Measurements from ENCODE around the gene TACC2.

DNA sequence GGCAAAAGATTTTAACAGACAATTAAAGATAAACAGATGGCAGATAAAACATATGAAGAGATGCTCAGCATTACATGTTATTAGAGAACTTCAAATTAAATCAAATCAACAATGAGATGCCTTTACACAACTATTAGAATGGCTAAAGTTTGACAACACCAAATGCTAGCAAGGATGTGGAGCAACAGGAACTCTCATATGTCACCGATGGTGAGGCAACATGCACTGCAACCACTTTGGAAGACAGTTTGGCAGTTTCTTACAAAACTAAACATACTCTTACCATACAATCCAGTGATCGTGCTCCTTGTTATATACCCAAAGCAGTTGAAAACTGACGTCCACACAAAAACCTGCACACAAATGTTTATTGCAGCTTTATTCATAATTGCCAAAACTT lies 47.4 kb upstream of the TACC2 start:
- TF ChIP-seq POLR2A (IDR thresholded peaks at IDR 0.05) (no peak), POLR2AphosphoS5 (IDR thresholded peaks at IDR 0.05) (no peak), EP300 (IDR thresholded peaks at IDR 0.05) (no peak)
- TF ChIP-seq, protein P1, sequence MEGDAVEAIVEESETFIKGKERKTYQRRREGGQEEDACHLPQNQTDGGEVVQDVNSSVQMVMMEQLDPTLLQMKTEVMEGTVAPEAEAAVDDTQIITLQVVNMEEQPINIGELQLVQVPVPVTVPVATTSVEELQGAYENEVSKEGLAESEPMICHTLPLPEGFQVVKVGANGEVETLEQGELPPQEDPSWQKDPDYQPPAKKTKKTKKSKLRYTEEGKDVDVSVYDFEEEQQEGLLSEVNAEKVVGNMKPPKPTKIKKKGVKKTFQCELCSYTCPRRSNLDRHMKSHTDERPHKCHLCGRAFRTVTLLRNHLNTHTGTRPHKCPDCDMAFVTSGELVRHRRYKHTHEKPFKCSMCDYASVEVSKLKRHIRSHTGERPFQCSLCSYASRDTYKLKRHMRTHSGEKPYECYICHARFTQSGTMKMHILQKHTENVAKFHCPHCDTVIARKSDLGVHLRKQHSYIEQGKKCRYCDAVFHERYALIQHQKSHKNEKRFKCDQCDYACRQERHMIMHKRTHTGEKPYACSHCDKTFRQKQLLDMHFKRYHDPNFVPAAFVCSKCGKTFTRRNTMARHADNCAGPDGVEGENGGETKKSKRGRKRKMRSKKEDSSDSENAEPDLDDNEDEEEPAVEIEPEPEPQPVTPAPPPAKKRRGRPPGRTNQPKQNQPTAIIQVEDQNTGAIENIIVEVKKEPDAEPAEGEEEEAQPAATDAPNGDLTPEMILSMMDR (IDR thresholded peaks at IDR 0.05), result no peak

Data from suprapubic skin (tissue), 4 donors.